ENCODE data around the gene NRXN3.

DNA sequence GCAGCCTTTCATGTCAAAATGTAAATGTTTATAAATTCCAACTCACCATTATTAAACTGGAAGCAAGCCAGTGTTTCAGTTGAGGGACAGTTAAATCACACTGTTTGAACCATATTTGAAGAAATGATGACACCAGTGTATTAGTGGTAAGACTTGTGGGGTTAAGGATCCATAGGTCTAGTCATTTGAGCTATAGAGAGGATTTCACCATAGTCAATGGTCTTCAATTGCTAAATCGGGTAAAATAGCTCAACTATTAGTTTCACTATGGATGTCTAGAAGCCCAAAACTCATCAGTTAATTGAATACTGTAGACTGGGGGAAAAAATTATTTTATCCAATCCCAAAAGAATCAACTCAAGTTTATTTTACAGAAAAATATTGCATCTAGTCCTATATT lies 659.1 kb downstream of the NRXN3 start:
- TF ChIP-seq EZH2 (IDR thresholded peaks at IDR 0.05; ENCODE audit: borderline replicate concordance, insufficient read depth, low read length, poor library complexity, severe bottlenecking) (no peak), EP300 (conservative IDR thresholded peaks at IDR 0.05; ENCODE audit: poor library complexity, severe bottlenecking) (no peak), SMC3 (conservative IDR thresholded peaks at IDR 0.05; ENCODE audit: poor library complexity) (no peak), POLR2AphosphoS5 (IDR thresholded peaks at IDR 0.05) (no peak), RAD21 (conservative IDR thresholded peaks at IDR 0.05) (no peak)
- TF ChIP-seq, protein P1, sequence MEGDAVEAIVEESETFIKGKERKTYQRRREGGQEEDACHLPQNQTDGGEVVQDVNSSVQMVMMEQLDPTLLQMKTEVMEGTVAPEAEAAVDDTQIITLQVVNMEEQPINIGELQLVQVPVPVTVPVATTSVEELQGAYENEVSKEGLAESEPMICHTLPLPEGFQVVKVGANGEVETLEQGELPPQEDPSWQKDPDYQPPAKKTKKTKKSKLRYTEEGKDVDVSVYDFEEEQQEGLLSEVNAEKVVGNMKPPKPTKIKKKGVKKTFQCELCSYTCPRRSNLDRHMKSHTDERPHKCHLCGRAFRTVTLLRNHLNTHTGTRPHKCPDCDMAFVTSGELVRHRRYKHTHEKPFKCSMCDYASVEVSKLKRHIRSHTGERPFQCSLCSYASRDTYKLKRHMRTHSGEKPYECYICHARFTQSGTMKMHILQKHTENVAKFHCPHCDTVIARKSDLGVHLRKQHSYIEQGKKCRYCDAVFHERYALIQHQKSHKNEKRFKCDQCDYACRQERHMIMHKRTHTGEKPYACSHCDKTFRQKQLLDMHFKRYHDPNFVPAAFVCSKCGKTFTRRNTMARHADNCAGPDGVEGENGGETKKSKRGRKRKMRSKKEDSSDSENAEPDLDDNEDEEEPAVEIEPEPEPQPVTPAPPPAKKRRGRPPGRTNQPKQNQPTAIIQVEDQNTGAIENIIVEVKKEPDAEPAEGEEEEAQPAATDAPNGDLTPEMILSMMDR (IDR thresholded peaks at IDR 0.05; ENCODE audit: poor library complexity, severe bottlenecking), result no peak
- TF ChIP-seq, protein P2, sequence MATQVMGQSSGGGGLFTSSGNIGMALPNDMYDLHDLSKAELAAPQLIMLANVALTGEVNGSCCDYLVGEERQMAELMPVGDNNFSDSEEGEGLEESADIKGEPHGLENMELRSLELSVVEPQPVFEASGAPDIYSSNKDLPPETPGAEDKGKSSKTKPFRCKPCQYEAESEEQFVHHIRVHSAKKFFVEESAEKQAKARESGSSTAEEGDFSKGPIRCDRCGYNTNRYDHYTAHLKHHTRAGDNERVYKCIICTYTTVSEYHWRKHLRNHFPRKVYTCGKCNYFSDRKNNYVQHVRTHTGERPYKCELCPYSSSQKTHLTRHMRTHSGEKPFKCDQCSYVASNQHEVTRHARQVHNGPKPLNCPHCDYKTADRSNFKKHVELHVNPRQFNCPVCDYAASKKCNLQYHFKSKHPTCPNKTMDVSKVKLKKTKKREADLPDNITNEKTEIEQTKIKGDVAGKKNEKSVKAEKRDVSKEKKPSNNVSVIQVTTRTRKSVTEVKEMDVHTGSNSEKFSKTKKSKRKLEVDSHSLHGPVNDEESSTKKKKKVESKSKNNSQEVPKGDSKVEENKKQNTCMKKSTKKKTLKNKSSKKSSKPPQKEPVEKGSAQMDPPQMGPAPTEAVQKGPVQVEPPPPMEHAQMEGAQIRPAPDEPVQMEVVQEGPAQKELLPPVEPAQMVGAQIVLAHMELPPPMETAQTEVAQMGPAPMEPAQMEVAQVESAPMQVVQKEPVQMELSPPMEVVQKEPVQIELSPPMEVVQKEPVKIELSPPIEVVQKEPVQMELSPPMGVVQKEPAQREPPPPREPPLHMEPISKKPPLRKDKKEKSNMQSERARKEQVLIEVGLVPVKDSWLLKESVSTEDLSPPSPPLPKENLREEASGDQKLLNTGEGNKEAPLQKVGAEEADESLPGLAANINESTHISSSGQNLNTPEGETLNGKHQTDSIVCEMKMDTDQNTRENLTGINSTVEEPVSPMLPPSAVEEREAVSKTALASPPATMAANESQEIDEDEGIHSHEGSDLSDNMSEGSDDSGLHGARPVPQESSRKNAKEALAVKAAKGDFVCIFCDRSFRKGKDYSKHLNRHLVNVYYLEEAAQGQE (IDR thresholded peaks at IDR 0.05; ENCODE audit: borderline replicate concordance), result no peak
